Skin of body (tissue), 3 donors: ENCODE data around the gene MYO9A. TPM values are rescaled to one million over a fixed set of nuclear protein-coding genes. Genes with fewer than 3 reads are reported as not detected.

Experiments
- DNase-seq: peaks from one replicate; lab custom pipeline; 2025; lab: John Stamatoyannopoulos, UW
- small RNA-seq: library from RNA; depleted of rRNA; stranded (forward); fragments of <200 nt; gene quantifications from one replicate; pipeline ENCODE3, GENCODE V24; 2014; ENCODE audit warnings: low replicate concordance
- total RNA-seq: library from RNA; depleted of rRNA; stranded (reverse); fragments of >200 nt; gene quantifications from one replicate; pipeline ENCODE4 v1.2.3, GENCODE V29; 2014

MYO9A gene
- total RNA-seq, 1 donor from 2014 or later = 73.8 TPM

DNA sequence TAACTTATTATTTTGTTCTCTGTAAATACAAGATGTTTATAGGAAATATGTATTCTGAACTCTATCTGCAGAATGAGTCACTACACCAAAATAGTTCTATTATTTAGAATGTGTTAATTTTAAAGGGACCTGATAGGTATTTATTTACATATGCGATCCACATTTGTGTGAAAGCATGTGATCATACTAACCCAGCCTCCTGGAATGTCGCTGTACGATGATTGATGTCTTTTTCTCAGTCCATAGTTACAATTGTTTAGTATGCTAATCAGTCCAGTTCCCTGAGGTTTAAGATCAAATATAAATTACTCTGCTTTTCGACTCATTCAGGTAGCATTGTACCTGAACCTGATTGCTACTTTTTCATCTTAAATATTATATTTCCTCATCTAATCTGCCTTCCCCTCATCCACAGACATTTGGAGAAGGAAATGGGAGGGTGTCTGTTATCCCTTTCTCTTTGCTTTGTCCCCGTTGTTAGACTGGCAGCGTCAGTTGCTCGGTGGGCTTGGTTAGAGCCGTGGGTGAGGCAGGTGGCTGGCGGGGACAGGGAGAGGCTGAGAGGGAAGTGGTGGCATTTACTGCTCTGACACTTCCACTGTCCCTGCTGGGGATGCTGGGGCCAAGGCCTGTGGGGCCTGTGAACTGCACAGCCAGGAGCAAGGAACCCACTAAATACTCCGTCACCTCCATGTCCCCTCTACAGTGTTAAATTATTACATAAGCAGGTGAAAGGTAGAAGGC is 335.4 kb downstream of the MYO9A start:
- no peak for DNase-seq

DNA sequence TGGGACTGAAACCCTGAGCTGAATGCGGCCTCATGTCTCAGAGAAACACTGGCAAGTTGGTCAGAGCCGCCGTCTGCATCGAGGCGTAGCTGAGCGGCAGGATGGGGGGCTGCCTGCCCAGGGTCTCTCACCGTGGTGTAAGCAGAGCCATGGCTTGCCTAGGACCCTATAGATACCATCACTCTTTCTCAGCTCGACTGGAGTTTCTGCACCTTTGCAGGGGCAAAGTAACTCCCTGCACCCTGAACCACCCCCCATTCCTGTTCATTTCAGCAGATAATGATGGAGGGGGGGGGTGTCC is 336.0 kb downstream of the MYO9A start:
- DNase-seq = no peak

DNA sequence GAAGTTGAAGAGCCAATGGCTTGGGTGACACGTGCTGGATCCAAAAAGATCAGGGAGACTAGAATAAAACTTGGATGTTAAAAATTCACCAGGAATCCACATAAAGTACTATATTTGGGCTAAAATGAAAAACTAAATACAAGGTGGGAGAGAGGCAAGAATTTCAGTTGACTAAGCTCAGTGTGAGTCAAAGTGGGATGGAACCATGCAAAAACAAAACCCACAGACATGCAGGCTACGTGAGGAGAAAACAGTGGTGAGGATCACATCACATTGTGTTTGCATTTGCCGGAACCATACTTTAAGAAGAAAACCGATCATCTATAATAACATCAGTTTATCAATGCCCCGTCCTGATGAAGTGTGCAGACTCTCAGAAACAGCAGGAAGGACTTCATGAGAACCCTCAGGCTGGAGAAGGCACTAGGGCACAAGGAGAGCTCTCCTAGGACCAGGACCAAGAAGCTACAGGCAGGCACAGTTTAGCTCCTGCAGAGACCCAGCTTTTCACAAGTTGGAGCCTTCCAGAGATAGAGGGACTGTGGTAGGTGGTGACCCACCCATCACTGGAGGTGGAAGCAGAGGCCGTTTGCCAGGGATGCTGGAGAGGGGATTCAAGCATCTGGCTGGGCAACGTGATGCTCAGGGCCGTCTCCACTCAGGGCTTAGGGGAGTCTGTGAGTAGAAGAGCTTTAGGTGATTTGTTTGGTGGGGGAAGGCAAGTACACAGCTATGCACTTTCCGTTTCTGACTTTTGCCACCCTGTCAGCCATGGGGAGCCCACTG is 336.6 kb downstream of the MYO9A start:
- DNase-seq = no peak

DNA sequence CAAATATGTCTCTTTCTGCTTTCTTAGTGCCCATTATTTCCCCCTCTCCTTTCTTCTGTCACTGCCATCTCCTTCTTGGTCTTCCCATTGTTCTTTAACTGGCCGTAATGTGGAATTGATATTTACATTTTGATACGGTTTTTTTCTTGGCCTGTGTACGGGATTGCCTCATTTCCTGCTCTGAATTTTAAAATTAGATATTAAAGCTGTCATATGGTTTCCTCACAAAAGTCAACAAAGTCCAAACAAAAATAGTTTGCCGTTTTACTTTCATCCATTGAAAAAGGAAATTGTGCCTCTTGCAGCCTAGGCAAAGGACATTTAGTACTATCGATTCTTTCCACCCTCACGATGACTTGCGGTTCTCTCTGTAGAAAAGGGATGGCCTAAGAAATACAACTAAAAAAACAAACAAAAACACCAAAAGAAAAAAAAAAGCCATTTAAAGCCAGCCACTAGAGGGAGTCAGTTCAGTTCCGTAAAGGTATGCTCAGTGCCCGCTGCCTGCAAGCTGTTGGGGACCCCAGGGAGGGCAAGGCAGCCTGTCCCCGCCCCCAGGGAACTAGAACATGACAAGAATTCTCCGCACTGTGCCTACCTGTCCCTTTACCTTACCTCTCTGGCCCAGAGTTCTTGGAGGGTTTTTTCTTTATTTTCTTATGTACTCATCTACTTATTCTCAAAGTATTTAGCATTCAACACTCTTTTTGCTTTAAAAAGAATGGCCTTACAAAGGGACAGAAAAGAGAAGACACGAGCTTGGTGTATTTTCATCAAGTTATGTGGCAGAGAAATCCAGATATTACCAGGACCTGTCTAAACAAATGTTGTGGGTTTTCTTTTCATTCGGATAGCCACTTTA is 337.6 kb downstream of the MYO9A start:
- no peak for DNase-seq

DNA sequence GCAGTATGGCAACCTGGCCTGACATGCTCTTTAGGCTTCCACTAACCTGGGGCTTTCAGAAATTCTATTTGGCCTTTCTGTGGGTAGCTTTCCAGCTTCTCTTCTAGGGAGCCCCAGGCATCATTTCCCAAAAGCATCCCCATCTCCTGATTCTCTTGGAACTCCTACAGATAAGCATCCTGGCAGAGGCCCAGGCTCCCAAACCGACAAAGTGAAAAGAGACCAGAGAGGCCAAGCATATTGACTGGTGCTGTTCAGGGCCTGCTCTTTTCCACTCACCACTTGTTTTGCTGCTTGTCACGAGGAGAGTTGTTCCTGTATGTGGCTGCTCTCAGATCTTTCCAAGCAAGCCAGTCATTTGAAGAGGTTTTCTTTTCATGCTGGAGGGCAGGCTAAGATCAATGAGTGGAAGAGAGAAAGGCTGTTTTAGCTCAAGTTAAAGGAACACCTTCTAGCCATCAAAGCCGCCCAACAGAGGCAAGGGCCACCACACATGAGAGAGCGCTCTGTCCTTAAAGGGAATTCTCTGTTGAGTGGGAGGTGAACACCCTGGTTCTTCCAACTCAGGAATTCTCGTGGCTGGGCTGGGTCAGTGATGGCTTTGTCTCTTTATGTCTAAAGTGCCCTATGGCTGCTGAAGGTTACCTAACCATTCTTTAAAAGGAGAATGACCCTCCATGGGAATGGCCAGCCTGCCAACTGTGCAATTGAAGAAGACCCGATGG is 338.7 kb downstream of the MYO9A start:
- DNase-seq = no peak

DNA sequence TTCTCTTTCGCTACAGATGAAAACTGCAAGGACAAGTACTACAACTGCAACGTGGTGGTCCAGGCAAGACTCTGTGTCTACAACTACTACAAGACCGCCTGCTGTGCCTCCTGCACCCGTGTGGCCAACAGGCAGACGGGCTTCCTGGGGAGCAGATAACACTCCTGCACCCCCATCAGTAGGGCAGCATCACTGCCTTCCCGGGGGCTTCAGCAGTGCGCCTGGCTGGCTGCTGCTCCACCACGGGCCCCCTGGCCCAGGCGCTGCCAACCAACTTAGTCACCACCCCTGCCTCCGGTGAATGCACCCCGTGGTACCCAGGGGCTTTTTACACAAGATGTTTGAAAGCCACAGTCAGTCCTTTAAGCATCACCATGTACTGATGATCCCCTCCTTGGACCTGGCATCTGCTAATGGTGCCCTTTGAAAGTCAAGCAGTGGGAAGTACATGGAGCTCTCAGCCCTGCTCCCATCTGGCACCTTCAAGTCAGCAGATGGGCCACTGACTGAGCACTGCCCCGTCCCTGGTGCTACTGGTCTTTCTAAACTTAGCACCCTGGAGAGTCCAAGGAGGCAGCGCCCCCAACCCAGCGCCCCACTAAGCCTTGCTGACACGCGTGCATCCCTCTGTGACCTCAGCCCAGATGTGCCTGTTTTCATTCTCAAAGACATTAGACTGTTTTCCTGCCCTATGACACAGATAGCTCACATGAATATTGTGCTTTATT is 340.6 kb downstream of the MYO9A start:
- no peak for DNase-seq

DNA sequence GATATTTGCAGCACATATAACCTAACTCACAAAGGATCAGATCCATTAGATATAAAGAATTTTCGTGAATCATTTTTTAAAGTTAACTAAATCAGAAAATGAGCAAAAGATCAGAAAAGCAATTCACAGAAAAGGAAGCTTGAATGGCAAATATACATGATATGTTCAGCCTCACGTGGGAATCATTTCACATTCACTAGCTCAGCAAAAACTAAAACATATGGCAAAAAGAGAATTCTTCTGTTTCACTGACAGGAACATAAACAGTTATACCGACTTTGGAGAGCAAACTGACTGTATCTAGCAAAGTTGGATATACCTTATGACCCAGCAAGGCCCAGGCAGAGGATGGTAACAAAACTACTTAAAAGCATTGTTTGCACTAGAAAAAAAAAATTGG is 341.6 kb downstream of the MYO9A start:
- DNase-seq = no peak

DNA sequence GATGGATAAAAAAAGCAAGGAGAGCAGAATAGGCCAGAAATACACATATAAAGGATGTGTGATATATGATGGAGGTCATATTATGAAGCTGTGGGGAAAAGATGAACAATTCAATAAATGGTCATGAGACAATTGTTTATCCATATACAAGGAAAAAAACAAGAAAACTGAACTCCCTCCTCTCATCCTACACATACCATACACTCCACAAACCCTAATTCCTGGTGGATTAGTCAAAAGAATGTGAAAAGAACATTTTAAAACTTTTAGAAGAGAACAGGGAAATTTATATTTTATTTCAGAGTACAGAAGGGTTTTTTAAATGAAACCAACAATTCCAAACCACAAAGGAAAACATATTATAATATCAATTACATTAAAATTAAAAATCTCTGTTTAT is 342.1 kb downstream of the MYO9A start:
- no peak for DNase-seq

DNA sequence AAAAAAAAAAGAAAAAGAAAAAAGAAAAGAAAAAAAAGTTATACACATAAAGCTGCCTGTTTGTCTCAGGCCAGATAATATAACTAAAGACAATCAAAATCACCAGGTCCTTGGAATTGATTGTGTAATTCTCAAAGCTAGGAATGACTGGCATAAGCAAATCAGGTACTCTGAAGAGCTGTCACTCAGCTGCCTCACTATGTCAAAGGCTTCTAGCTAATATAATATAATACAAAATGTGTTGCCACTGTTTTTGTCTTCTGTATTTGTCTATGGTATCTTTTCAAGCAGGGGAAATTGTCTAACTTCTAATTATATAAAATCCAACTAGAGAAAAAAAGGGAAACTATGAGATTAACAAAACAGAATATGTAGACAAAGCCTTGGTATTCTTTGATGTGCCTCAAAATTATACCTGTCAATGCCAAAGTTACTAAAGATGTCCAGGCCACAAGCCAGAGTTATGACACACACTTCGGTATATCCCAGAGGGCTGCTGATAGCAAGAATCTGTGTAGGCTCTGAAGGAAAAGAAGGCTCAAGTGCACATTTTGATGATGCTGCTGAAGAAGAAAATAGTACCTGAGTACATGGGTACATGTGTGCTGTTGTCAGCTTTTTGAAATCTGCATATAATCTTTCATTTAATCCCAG is 344.6 kb downstream of the MYO9A start:
- DNase-seq = no peak

Small RNAs within 50 kb of the gene (small RNA-seq; reads per million reads assigned to genes)
- gene RNA5SP399 = not detected
- not detected for gene RNU2-65P

Other genes starting within 250 kb of the MYO9A start
- gene SENP8, start 253 bp upstream of the MYO9A start, total RNA-seq = 1.7 TPM
- gene GRAMD2A, start 79.6 kb upstream of the MYO9A start, total RNA-seq = 0.39 TPM
- gene PKM, start 113.0 kb upstream of the MYO9A start, total RNA-seq = 221 TPM
- 35.0 TPM for gene PARP6, start 154.4 kb upstream of the MYO9A start, total RNA-seq
- gene CELF6, start 202.0 kb upstream of the MYO9A start, total RNA-seq = 1.3 TPM